NCI-H345 treated with DMSO at 0.1 percent for 48 hours (cell line): ENCODE results near the gene TRPC5OS.

Source experiments
- DNase-seq: peaks from one replicate; lab custom pipeline; 2025; ENCODE audit not compliant: unreplicated experiment; lab: John Stamatoyannopoulos, UW

Gene TRPC5OS

DNA sequence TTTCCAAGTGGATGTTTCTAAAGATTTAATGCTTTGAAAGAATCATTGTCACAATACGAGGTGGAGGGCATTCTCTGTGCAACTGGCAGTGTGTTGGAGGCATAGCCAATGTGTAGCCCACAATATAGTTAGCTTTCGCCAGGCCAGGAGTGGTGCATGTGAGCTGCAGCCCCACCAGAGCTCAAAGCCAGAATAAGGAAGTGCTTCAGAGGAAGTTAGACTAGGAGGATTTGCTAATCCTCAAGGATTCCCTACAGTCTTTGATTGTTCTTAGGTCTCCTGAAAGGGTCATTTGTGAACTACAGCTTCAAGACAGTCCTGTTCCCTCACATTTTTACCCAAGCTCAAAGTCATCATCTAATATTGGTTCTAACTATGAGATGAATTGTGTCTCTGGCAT lies 16.4 kb downstream of the TRPC5OS start:
- no peak for DNase-seq

DNA sequence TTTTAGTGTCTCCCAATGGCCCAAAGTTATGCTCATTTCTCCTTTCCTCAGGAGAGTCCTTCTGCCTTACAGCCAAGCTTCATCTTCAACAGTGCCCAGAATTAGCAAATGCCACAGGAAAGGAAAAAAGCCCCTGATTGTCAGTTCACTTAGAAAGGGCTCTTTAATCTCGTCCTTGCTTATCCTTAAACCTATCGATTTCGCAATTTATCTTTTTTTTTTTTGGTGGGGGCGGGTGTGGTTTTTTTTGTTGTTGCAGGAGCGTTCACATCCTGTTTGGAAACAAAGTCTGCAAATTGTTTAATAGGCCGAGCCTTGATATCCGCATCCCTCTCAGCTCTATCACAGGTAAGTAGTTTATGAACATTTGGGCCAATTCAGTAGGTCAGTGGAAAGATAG lies 20.2 kb downstream of the TRPC5OS start:
- no peak for DNase-seq

DNA sequence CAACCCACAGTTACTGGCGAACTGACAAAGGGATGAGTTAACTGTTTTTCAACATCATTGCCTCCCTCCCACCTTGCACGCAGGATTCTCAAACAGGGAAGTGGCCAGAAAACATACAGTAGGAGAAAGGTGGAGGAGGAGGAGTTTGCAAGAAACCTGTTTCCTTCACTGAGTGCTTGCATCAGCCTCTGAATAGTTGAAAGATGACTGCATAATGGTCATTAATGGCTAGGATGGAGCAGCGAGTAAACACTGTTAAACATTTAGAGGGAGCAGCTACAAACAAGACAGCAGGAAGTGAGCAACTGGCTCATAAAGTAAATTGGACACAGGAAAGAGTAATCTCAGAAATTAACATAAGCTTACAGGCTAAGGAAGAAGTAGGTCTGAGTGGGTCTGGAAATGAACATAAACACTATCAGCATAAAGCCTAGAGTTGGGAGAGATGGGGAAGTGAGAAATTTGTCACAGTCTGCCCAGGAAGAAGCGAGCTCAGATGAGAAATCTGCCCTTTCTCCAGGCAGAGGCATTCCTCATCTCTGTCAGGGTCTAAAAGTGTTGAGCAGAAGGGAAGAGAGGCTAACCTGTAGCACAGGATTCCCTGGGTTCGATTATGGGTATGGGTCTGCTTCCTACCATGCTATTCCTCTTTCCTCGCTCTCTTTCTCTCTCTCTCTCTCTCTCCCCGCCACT lies 38.6 kb downstream of the TRPC5OS start:
- no peak for DNase-seq

DNA sequence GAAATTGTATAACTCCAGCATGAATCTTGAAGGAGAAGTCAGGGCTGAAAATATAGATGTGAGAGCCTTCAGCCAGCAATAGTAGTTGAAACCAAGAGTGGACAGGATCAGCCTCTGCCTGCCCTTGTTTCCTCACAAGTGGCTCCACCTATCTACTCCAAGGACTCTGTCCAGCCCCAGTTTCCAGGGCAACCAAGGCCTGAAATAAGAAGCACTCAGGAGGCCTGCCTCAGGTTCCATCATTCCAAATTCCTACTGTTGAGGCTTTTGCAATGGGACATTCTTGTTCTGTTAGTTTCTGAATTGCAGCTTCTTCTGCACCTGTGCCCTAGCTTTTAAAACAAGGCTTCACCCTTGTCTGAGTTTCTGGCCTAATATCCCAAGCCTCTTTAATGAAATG lies 41.6 kb downstream of the TRPC5OS start:
- no peak for DNase-seq

DNA sequence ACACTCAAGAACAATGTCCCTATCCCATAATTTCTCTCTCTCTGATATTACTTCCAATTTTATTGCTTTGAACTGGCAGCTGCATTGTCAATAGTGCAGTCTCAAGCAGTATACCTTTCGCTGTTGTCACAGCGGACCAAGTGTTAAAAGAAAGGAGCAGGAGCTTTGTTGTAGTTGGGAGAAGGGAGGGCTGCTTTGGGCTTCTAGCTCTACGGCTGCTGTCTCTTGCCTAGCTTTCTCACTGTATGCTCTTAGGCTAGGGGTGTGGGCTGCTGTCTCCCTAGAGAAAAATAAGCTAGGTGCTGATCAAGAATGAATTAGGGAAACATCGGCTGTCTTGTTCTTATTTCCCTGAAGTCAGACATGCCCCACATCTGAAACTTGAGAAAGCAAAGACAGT lies 52.5 kb downstream of the TRPC5OS start:
- no peak for DNase-seq
